Measurements from ENCODE around the gene PCNX3.

PCNX3 gene

GRCh38 chr11:65651589-65652510 lies 36.3 kb downstream of the PCNX3 start:
- peak overlapping the region; percentile 62 for H3K4me3 ChIP-seq (ENCODE audit: low read depth, low read length)
- peak; percentile 45 for DNase-seq (ENCODE audit: low read depth)
- TF ChIP-seq CTCF (conservative IDR thresholded peaks at IDR 0.05; ENCODE audit: low read depth, low read length): no peak

- peak; percentile 96 for DNase-seq (ENCODE audit: low read depth)
- H3K4me3 ChIP-seq (ENCODE audit: low read depth, low read length): peak overlapping the region; percentile 62
- TF ChIP-seq CTCF (conservative IDR thresholded peaks at IDR 0.05; ENCODE audit: low read depth, low read length): peak; percentile 2
Observed at GRCh38 chr11:65652511-65653228, 37.1 kb downstream of the PCNX3 start.

GRCh38 chr11:65653229-65654225 lies 38.0 kb downstream of the PCNX3 start:
- DNase-seq (ENCODE audit: low read depth): no peak
- peak overlapping the region; percentile 62 for H3K4me3 ChIP-seq (ENCODE audit: low read depth, low read length)
- no peak for TF ChIP-seq CTCF (conservative IDR thresholded peaks at IDR 0.05; ENCODE audit: low read depth, low read length)

GRCh38 chr11:65654375-65655349 lies 39.1 kb downstream of the PCNX3 start:
- DNase-seq (ENCODE audit: low read depth): no peak
- H3K4me3 ChIP-seq (ENCODE audit: low read depth, low read length): no peak overlapping the region
- no peak for TF ChIP-seq CTCF (conservative IDR thresholded peaks at IDR 0.05; ENCODE audit: low read depth, low read length)

GRCh38 chr11:65655570-65656332 lies 40.2 kb downstream of the PCNX3 start:
- TF ChIP-seq CTCF (conservative IDR thresholded peaks at IDR 0.05; ENCODE audit: low read depth, low read length): no peak
- no peak for DNase-seq (ENCODE audit: low read depth)
- no peak overlapping the region for H3K4me3 ChIP-seq (ENCODE audit: low read depth, low read length)

Measured in choroid plexus epithelial cell (primary cell).